Endometrium (tissue), 2 donors: ENCODE data around the gene ALKBH3.

ENCODE experiments used
- FAIRE-seq: peaks from 2 replicates; lab custom pipeline; 2012; peaks lifted over from hg19 to GRCh38; lab: Jason Lieb, UNC
- donor health status: control.
- donor health status: control.

The ALKBH3 gene

DNA sequence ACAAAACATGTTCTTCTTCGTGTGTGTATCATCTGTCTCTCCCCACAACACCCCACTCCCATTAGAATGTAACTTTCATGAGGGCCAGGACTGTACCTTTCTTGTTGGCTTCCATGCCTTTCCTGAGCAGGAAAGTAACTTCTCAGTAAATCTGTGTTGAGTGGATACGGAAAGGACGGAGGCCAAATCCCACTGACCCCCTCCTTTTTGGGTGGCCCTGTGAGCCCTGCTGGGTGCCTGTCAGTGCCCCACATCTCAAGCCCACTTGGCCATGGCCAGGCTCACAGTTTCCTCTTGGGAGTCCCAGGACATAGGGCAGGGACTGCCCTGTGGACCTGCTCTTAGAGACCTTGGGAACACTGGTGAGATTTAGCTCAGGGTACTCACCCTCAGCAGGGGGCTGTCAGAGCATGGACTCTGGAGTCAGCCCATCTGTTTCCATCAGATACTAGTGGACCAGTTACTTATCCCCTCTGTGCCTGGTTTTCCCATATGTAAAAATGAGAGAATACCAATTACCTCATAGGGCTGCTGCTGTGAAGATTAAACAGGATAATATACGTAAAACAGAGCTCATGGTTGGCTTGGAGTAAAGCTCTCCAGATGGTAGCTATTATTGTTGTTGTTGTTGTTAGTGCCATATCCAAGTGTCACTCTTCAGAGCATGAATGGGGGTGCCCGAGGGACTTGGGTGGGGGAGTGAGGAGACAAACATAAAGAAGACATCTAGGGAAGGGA, 60.8 kb downstream of the ALKBH3 start:
- FAIRE-seq: no peak

DNA sequence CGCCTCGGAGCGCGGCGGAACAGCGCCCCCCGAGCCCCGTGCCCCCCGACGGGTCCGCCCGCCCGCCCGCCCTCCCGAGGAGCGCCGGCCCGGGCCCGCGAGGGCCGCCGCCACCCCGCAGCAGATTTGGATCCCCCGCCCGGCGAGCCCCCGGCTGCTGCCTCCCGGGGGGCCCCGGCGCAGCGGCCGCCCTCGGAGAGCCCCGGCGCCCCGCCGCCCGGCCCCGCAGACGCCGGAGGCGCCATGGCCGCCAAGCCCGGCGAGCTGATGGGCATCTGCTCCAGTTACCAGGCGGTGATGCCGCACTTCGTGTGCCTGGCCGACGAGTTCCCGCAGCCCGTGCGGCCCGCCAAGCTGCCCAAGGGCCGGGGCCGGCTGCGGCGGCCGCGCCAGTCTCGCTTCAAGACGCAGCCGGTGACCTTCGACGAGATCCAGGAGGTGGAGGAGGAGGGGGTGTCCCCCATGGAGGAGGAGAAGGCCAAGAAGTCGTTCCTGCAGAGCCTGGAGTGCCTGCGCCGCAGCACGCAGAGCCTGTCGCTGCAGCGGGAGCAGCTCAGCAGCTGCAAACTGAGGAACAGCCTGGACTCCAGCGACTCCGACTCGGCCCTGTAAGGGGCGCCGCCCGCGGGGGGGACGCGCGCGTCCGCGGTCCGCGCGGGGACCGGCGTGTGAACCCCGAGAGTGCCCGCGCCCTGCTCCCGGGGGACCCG, 62.2 kb downstream of the ALKBH3 start:
- no peak for FAIRE-seq

DNA sequence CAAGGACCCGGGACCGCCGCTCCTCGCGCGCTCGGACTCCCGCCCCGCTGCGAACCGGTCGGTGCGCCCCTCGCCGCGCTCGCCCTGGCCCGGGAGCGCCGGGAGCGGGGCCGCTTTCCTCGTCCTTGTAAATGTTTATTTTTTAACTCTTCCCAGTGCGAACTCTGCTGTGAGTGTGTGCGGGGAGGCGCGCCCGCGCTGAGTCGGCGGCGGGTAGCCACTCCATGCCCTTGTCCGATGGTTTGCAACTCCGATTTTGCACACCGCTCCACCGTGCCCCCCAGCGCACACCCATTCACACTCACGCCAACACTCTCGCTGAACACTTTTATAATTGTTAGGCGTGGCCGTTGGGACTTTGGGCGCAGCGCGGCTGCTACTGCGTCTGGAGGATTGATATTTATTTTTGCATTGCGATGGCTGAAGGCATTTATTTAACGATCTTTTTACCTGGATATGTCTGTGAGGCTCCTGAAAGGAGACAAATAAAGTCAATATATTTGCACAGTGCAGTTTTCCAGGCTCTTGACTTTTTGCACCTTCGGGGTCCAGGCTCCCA, 62.8 kb downstream of the ALKBH3 start:
- FAIRE-seq: no peak

DNA sequence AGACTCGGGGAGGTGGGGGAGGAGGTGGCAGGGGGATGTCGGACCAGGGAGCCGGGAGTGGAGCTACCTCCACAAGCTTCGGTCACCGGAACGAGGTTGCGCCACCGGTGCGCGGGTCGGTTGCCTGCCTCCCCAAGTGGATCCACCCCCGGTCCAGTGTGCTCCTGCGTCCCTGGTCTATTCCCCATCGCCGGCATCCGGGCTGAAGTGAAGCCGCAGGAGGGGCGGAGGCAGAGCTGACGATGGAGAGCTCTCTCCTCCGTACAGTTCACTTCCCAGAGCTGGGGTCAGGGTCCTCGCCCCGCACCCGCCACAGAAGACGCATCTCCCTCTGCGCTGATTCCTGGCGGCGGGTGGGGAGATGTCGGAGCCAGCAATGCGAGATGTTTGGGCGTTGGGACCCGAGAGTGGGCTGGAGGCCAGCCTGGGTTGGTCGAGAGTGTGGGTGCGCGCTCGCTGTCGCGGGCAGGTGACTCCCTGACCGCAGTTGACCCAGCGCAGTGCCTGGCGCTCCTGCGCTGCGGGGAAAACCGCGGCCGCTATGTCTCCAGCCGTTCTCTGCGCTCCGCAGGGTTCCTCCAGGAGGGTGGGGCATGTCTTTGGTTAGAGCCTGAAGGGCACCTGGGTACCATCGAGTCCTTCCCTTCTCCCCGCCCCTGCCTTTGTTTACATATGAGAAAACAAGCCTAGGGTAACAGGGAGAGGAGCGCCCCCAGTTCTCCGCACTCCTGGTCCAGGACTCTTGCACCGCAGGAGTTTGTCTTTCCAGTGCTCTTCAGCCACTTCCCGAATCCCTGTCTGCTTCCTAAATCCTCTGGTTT, 63.5 kb downstream of the ALKBH3 start:
- no peak for FAIRE-seq

DNA sequence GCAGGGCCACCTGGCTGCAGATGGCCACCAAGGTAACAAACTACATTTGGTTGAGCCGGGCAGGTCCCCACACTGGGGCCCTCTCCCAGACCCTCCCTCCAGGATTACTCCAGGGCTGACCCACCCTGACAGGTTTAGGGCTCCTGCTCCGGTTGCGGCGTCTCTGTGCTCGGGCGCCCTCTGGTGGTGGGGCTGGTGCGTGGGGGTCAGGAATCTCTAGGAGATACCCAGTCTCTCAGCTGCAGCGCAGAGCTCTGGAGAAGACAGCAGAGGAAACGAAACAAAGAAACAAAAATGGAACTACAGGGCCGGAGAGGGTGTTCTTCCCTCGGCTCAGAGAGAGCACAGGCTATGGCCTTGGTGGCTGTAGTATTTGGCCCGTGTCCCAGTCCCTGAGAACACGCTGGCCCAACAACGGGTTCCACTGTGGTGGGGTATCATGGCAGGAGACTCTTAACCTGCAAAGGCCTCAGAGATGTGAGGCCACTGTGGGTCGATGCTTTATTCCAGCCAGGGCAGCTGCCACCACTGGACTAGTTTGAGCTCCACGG, 64.2 kb downstream of the ALKBH3 start:
- FAIRE-seq: no peak

DNA sequence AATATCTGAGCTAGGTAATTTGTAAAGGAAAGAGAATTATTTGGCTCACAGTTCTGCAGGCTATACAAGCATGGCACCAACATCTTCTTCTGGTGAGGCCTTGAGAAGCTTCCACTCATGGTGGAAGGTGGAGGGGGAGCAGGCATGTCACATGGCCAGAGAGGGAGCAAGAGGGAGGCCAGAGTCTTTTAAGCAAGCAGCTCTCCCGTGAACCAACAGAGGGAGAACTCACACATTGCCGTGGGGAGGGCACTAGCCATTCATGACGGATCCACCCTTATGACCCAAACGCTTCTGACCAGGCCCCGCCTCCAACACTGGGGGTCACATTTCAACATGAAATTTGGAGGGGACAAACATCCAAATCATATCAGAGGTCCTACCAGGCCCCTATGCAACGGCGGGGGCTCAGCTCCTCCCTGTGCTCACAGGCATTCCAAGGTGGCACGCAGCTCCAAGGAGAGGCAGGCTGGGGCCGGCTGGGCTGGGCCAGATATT, 66.4 kb downstream of the ALKBH3 start:
- no peak for FAIRE-seq

DNA sequence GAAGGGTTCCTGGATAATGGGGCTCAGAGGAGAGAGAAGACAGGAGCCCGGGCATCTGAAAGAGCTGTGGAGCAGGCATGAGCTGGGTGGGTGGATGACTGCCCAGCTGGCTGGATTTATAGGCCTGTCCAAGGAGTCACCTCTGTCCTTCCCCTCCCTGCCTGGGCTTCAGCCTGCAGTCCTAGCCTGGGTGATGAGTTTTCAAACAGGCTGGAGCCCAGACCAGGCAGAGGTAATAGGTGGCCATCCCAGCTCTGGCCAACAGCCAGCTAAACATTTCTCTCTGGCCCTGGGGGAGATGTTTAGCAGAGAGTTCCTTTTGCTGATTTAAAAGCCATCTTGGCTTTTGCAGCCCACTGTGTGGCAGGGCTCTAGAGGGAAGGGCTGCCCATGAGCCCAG, 67.2 kb downstream of the ALKBH3 start:
- FAIRE-seq: no peak

DNA sequence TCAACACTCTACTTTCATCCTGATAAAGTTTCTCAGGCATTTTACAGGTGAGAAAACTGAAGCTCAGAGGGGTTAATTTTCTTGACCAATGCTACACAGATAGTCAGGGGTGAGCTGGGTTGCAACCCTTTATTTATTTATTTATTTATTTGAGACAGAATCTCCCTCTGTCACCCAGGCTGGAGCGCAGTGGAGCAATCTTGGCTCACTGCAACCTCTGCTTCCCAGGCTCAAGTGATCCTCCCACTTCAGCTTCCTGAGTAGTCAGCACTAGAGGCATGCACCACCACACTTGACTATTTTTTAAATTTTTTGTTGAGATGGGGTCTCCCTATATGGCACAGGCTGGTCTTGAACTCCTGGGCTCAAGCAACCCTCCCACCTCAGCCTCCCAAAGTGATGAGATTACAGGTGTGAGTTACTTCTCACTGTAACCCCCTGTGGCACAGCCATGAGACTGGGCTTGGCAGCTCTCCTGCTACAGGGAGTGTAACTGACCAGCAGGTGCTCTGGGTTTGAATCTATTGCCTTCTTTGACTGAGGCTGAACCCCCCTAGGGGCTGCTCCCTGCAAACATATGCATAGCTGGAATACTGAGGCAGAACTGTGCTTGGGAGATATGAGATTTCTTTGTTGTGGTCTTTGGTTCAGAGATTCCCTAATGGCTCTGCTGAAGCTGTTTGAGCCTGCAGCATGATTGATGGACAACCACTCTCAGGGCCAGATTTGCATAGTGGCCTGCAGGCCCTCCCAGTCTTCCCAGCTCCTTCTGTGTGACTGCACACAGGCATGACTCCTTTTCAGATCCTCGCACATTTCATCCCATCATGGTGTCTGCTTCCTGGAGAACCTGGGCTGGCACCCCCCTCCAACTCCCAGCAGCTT, 68.0 kb downstream of the ALKBH3 start:
- no peak for FAIRE-seq

DNA sequence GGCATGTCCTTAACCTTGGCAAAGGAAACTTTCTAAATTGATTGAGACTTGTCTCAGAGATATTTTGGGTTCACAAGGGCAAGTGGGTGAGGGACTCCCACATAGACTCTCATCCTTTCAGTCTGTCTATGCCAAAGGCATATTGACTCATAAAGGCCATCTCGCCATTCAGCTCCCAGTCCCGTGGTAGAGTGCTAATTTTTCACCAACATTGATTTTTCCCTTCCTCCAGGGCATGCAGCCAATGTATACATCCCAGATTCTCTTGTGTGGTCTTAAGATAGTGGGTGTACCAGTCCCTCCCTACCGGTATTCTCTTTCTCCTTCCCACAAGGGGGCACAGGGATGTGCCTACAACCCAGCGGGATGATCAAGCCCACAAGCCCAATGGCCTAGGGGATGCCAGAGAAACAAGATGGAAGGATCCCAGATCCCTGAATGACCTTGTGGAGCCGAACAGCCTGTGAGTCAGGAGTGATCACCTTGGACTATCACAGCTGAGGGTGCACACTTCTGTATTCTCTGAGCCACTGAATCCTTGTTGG, 69.8 kb downstream of the ALKBH3 start:
- no peak for FAIRE-seq

DNA sequence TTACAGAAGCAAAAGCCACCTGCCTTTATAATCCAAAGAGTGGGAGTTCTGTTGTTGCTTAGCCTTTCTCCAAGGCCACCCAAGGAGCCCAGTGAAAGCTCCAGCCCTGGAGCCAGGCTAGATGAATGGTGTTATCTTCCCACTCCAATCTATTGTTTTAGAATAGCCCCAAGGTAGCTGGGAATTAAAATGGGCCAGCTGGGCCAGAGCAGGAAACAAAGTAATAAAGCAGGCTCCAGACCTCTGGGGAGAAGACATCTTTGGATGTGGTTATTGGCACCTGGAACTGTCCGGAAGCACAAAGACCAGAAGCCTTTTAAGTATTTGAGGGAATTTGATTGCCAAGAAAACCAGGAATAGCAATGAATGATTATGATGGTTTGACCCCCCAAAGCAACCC, 70.6 kb downstream of the ALKBH3 start:
- no peak for FAIRE-seq

DNA sequence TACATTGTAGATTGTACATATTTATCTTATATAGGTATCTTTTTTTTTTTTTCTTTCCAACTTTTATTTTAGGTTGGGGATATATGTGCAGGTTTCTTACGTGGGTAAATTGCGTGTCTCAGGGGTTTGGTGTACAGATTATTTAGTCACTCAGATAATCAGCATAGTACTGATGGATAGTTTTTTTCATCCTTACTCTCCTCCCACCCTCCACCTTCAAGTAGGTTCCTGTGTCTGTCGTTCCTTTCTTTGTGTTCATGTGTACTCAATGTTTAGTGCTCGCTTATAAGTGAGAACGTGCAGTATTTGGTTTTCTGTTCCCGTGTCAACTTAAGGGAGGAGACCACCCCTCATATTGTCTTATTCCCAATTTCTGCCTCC, 71.4 kb downstream of the ALKBH3 start:
- FAIRE-seq: no peak

DNA sequence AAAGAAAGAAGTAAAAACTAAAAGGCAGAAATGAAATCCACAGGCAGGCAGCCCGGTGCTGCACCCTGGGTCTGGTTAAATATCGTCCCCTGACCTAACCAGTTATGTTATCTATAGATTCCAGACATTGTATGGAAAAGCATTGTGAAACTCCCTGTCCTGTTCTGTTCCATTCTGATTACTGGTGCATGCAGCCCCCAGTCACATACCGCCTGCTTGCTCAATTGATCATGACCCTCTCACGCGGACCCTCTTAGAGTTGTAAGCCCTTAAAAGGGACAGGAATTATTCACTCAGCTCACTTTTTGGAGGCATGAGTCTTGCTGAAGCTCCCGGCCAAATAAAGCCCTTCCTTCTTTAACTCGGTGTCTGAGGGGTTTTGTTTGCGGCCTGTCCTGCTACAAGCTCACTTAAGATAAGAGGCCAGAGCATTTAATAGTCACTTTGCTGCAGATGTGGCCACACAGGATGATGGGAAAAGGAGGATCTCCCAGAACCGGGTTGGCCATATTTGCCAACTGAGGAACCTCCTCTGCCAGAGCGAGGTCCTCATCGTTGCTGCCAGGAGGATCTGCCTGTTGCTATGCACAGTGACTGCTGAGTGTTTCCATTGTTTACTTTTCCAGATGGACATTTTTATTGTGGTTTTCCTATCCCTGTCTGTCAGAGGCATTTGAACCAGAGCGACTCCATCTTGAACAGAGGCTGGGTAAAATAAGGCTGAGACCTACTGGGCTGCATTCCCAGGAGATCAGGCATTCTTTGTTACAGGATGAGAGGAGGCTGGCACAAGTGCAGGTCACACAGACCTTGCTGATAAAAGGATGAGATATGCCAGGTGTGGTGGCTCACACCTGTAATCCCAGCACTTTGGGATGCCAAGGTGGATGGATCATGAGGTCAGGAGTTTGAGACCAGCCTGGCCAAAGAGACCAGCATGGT, 72.0 kb downstream of the ALKBH3 start:
- FAIRE-seq: no peak

DNA sequence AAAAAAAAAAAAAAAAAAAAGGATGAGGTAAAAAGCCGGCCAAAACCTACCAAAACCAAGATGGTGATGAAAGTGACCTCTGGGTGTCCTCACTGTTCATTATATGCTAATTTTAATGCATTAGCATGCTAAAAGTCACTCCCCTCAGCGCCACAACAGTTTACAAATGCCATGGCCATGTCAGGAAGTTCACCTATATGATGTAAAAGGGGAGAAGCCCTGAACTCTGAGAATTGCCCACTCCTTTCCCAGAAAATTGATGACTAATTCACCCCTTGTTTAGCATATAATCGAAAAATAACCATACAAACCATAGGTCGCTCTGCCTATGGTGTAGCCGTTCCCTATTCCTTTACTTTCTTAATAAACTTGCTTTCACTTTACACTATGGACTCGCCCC, 72.9 kb downstream of the ALKBH3 start:
- FAIRE-seq: no peak

DNA sequence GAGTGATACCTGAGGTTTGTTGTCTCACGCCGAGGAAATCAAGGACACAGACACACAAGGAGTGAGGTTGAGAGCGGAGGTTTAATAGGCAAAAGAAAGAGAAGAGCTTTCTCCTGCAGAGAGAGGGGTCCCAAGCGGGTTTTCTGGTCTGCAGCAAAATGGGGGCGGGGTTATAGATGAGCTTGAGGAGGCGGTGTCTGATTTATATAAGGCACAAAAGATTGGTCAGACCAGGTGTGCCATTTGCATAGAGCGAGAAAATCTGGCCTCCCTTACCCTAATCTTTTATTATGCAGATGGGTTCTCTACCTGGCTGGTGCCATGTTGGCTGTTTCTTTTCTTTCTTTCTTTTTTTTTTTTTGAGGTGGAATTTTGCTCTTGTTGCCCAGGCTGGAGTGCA, 73.6 kb downstream of the ALKBH3 start:
- FAIRE-seq: no peak

DNA sequence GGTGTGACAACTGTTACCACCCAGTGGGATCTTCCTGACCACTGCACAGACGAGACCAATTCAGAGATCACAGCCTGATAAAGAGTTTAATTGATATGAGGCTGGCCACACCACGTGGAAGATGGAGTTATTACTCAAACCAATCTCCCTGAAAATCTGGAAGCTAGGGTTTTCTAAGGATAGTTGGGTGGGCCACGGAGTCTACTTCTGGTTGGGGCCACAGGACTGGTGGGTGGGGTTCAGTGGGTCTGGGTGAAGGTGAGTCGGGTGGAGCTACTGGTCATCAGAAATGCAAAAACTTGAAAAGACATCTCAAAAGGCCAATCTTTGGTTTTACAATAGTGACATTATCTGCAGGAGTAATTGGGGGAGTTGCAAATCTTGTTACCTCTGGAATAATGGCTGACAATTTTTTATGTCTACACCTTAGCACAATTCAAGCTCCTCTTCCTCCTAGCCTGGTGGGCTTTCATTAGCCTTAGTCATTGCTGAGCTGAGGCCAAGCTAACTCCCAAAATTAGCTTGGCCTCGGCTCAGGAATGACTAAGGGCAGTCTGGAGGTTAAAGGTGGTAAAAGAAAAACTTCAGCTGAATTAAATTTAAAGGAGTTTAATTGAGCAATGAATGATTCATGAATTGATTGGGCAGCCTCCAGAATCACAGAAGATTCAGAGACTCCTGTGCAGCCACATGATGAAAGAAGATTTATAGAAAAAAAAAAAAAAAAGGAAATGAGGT, 74.9 kb downstream of the ALKBH3 start:
- FAIRE-seq: no peak

DNA sequence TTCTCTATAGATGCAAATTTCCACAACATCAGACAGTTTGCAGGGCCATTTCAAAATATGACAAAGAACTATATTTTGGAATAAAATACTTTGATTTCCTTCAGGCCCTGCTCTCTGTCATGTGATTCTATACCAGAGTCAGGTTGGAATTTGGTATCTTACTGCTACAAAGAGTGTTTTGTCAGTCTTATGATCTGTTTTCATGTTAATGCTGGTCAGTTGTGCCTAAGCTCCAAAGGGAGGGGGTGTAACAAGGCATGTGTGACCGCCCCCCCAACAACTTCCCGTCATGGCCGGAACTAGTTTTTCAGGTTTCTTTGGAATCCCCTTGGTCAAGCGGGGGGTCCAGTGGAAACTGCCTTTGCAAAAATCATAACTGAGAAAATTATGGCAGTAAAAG, 76.9 kb downstream of the ALKBH3 start:
- no peak for FAIRE-seq

DNA sequence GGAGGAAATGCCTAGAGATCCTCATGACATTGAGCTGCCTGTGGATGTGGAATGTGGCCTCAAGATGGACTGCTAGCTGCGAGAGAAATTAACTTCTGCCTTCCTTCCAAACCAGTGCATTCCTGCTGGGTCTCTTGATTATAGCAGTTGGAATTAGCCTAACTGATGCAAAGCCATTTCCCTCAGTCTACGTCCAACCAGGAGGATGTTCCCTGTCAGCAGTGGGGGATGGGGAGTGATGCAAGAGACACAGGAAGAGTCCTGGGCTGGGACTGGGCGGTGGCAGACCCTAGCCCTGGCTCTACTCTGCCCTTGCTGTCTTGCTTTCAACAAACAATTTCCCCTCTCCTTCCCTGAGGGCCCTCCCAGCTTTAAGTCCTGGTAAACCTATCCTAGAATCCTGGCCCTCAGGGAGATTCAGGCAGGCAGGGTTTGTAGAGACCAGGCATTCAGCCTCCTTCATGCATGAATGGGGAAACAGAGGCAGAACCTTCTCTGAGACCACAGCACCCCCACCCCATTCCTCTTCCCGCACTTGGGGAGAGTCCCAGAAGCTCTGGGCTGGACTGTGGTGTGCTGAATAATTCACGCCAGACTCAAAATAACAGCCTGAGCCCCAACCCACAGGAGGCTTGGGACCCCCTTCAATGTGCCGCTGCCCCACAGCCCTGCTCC, 78.8 kb downstream of the ALKBH3 start:
- no peak for FAIRE-seq
